Glutamatergic neuron (in vitro differentiated cells): ENCODE data around the gene FADD. TPM values are rescaled to one million over a fixed set of nuclear protein-coding genes. Genes with fewer than 3 reads are reported as not detected.

ENCODE experiments used
- DNase-seq: peaks from one replicate; pipeline ENCODE4 v3.0.0; 2022
- H3K27ac Mint-ChIP-seq: one replicate; pipeline ENCODE4 v1.8.0; 2020; ENCODE audit warnings: mild to moderate bottlenecking, mixed read lengths, inconsistent platforms; ENCODE audit not compliant: unreplicated experiment
- H3K27me3 Mint-ChIP-seq: one replicate; pipeline ENCODE4 v1.8.0; 2020; ENCODE audit warnings: mild to moderate bottlenecking, moderate library complexity, mixed read lengths, inconsistent platforms; ENCODE audit not compliant: unreplicated experiment
- H3K36me3 Mint-ChIP-seq: one replicate; pipeline ENCODE4 v1.8.0; 2020; ENCODE audit warnings: mild to moderate bottlenecking, mixed read lengths, inconsistent platforms; ENCODE audit not compliant: unreplicated experiment
- H3K4me1 Mint-ChIP-seq: one replicate; pipeline ENCODE4 v1.8.0; 2020; ENCODE audit warnings: mild to moderate bottlenecking, low read depth, mixed read lengths, inconsistent platforms; ENCODE audit not compliant: unreplicated experiment
- H3K4me3 Mint-ChIP-seq: one replicate; pipeline ENCODE4 v1.8.0; 2020; ENCODE audit warnings: mild to moderate bottlenecking, mixed read lengths, inconsistent platforms; ENCODE audit not compliant: unreplicated experiment
- H3K9me3 Mint-ChIP-seq: one replicate; pipeline ENCODE4 v1.8.0; 2020; ENCODE audit warnings: mild to moderate bottlenecking, moderate library complexity, mixed read lengths, inconsistent platforms; ENCODE audit not compliant: unreplicated experiment
- total RNA-seq: library from RNA; stranded (reverse); fragmentation: NEBNext Ultra II Directional; extraction: Animal tissue kit (Norgen Biotek cat#: 25700); gene quantifications from one replicate; pipeline ENCODE4 v1.2.1, GENCODE V29; 2021; ENCODE audit not compliant: unreplicated experiment
- TF ChIP-seq, protein P1 (sequence below): fragments of 200-600 bp; sonication (generic); IDR thresholded peaks from one replicate; pipeline ENCODE4 v1.5.0; 2021; ENCODE audit not compliant: partially characterized antibody, unreplicated experiment

Gene FADD
- total RNA-seq, 1 donor from 2014 or later: 23.1 TPM

GRCh38 chr11:70180906-70181305 lies 22.2 kb upstream of the FADD start:
- no peak for DNase-seq
- H3K4me1 Mint-ChIP-seq: no peaks in the 10 kb centered on the region
- H3K9me3 Mint-ChIP-seq: no peaks in the 10 kb centered on the region
- TF ChIP-seq, protein P1, sequence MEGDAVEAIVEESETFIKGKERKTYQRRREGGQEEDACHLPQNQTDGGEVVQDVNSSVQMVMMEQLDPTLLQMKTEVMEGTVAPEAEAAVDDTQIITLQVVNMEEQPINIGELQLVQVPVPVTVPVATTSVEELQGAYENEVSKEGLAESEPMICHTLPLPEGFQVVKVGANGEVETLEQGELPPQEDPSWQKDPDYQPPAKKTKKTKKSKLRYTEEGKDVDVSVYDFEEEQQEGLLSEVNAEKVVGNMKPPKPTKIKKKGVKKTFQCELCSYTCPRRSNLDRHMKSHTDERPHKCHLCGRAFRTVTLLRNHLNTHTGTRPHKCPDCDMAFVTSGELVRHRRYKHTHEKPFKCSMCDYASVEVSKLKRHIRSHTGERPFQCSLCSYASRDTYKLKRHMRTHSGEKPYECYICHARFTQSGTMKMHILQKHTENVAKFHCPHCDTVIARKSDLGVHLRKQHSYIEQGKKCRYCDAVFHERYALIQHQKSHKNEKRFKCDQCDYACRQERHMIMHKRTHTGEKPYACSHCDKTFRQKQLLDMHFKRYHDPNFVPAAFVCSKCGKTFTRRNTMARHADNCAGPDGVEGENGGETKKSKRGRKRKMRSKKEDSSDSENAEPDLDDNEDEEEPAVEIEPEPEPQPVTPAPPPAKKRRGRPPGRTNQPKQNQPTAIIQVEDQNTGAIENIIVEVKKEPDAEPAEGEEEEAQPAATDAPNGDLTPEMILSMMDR: no peak
- no peak overlapping the region for H3K27ac Mint-ChIP-seq
- H3K4me3 Mint-ChIP-seq: no peak overlapping the region
- H3K27me3 Mint-ChIP-seq: peaks cover 4% of the 10 kb centered on the region
- no peaks in the 10 kb centered on the region for H3K36me3 Mint-ChIP-seq

GRCh38 chr11:70182266-70182665 lies 20.8 kb upstream of the FADD start:
- TF ChIP-seq, protein P1: no peak
- H3K36me3 Mint-ChIP-seq: no peaks in the 10 kb centered on the region
- no peaks in the 10 kb centered on the region for H3K9me3 Mint-ChIP-seq
- H3K27ac Mint-ChIP-seq: no peak overlapping the region
- H3K4me3 Mint-ChIP-seq: no peak overlapping the region
- peaks cover 4% of the 10 kb centered on the region for H3K27me3 Mint-ChIP-seq
- no peak for DNase-seq
- no peaks in the 10 kb centered on the region for H3K4me1 Mint-ChIP-seq

GRCh38 chr11:70183032-70183431 lies 20.1 kb upstream of the FADD start:
- H3K4me1 Mint-ChIP-seq: no peaks in the 10 kb centered on the region
- H3K27ac Mint-ChIP-seq: no peak overlapping the region
- no peak overlapping the region for H3K4me3 Mint-ChIP-seq
- no peaks in the 10 kb centered on the region for H3K9me3 Mint-ChIP-seq
- H3K36me3 Mint-ChIP-seq: no peaks in the 10 kb centered on the region
- no peak for DNase-seq
- peaks cover 4% of the 10 kb centered on the region for H3K27me3 Mint-ChIP-seq
- TF ChIP-seq, protein P1: no peak

DNA sequence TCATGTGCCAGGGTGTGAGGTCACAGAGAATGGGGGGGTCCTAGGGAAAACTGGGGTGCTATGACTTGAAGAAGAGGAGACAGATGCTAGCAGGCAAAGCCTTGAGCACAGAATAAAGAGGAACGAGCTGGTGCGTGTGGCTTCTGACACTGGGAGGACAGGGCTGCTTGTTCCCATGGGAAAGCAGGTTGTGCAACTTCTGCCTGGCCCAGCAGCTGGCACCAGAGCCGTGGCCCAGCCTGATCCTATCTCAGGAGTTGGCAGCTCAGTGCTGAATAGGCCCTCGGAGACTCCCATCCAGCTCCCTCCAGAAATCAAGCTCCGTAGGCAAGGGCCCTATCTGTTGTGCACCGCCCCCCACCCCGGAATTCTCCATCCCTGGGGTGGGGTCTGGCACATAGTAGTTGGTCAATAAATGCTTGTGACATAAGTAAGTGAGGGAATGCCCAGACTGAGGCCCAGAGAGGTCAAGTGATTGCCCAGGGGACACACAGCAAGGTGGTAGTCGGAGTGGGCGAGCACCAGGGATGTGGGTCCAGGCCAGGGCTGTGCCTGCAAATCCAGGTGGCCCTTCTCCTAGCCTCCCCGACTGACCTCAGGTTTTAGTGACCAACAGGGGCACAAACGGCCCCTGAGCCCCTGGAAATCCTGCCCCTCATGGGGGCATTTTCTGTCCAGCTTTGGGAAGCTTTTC lies 19.5 kb upstream of the FADD start:
- H3K4me1 Mint-ChIP-seq: no peaks in the 10 kb centered on the region
- TF ChIP-seq, protein P1: no peak
- no peak overlapping the region for H3K4me3 Mint-ChIP-seq
- DNase-seq: no peak
- peaks cover 4% of the 10 kb centered on the region for H3K27me3 Mint-ChIP-seq
- H3K27ac Mint-ChIP-seq: no peak overlapping the region
- H3K9me3 Mint-ChIP-seq: no peaks in the 10 kb centered on the region
- H3K36me3 Mint-ChIP-seq: no peaks in the 10 kb centered on the region

- no peak overlapping the region for H3K27ac Mint-ChIP-seq
- no peaks in the 10 kb centered on the region for H3K36me3 Mint-ChIP-seq
- TF ChIP-seq, protein P1: no peak
- no peak for DNase-seq
- H3K27me3 Mint-ChIP-seq: peaks cover 4% of the 10 kb centered on the region
- no peaks in the 10 kb centered on the region for H3K9me3 Mint-ChIP-seq
- H3K4me1 Mint-ChIP-seq: peaks cover under 1% of the 10 kb centered on the region
- no peak overlapping the region for H3K4me3 Mint-ChIP-seq
These were observed 18.7 kb upstream of the FADD start for GRCh38 chr11:70184396-70184795.
